Measurements from ENCODE around the gene SERPINA9. TPM values are rescaled to one million over a fixed set of nuclear protein-coding genes. Genes with fewer than 3 reads are reported as not detected.
"Not testable (repeated sequence)": the region's sequence is repeated elsewhere in the genome, so short reads cannot be mapped to it uniquely, and the experiment has no call there.

Gene SERPINA9
- polyA plus RNA-seq, 1 donor: not detected

GRCh38 chr14:94427016-94427613, 48.9 kb downstream of the SERPINA9 start:
- no peak for DNase-seq (ENCODE audit: low read depth)

- no peak for DNase-seq (ENCODE audit: low read depth)
Observed at GRCh38 chr14:94426526-94426925, 49.5 kb downstream of the SERPINA9 start.

- no peak for DNase-seq (ENCODE audit: low read depth)
Observed at GRCh38 chr14:94424371-94424770, 51.6 kb downstream of the SERPINA9 start.

GRCh38 chr14:94423453-94424056, 52.4 kb downstream of the SERPINA9 start:
- no peak for DNase-seq (ENCODE audit: low read depth)

- no peak for DNase-seq (ENCODE audit: low read depth)
Observed at GRCh38 chr14:94421316-94421715, 54.7 kb downstream of the SERPINA9 start.

- DNase-seq (ENCODE audit: low read depth): not testable (repeated sequence)
Observed at GRCh38 chr14:94417497-94418205, 58.3 kb downstream of the SERPINA9 start.

Other genes with a start within 250 kb of the SERPINA9 start
- gene SERPINA10, start 182.9 kb downstream of the SERPINA9 start, polyA plus RNA-seq (ENCODE audit: insufficient read length): 0.03 TPM
- not detected for gene SERPINA6, start 152.9 kb downstream of the SERPINA9 start, polyA plus RNA-seq (ENCODE audit: insufficient read length)
- gene SERPINA2, start 109.5 kb downstream of the SERPINA9 start, polyA plus RNA-seq (ENCODE audit: insufficient read length): not detected
- gene SERPINA1, start 87.6 kb downstream of the SERPINA9 start, polyA plus RNA-seq (ENCODE audit: insufficient read length): 0.39 TPM
- not detected for gene SERPINA11, start 23.4 kb downstream of the SERPINA9 start, polyA plus RNA-seq (ENCODE audit: insufficient read length)
- not detected for gene SERPINA12, start 33.3 kb upstream of the SERPINA9 start, polyA plus RNA-seq (ENCODE audit: insufficient read length)
- not detected for gene SERPINA4, start 85.2 kb upstream of the SERPINA9 start, polyA plus RNA-seq (ENCODE audit: insufficient read length)
- not detected for gene SERPINA5, start 105.2 kb upstream of the SERPINA9 start, polyA plus RNA-seq (ENCODE audit: insufficient read length)
- not detected for gene SERPINA3, start 136.2 kb upstream of the SERPINA9 start, polyA plus RNA-seq (ENCODE audit: insufficient read length)